HepG2 (cell line): ENCODE measurements around the gene SPTSSA. TPM values are rescaled to one million over a fixed set of nuclear protein-coding genes. Genes with fewer than 3 reads are reported as not detected.

ENCODE experiments used
- AHR ChIP-seq: IDR thresholded peaks from 2 replicates; pipeline ENCODE4 v1.6.1; 2018; ENCODE audit warnings: missing genetic modification reagents, missing compliant biosample characterization
- ATF4 ChIP-seq, 2 experiments: fragments of 450-650 bp in 1 of 2; sonication (generic) in 1 of 2; formaldehyde crosslinking; IDR thresholded peaks; 2 replicates each; pipeline versions ENCODE4 v1.5.0 to v1.8.0; 2020 to 2022; ENCODE audit warnings: mild to moderate bottlenecking in 1 of 2, missing genetic modification reagents in 1 of 2
- CCAR2 ChIP-seq: fragments of 200-400 bp; formaldehyde crosslinking; optimal IDR thresholded peaks from 2 replicates; pipeline ENCODE3; 2018; ENCODE audit warnings: low read depth, mild to moderate bottlenecking, low read length, moderate library complexity
- CEBPB ChIP-seq: IDR thresholded peaks from 2 replicates; pipeline ENCODE4 v1.6.1; 2011; ENCODE audit warnings: low read depth, low read length, improper control_type of control experiment, borderline replicate concordance
- FOXK2 ChIP-seq: fragments of 450-650 bp; IDR thresholded peaks from 2 replicates; pipeline ENCODE4 v1.6.1; 2016
- GABPB1 ChIP-seq: IDR thresholded peaks from 2 replicates; pipeline ENCODE4 v1.6.1; 2016; ENCODE audit warnings: mild to moderate bottlenecking, missing genetic modification reagents, moderate library complexity, missing compliant biosample characterization
- HNF4G ChIP-seq, 2 experiments: sonication (generic) in 1 of 2; formaldehyde crosslinking in 1 of 2; IDR thresholded peaks; 2 replicates each; pipeline versions ENCODE4 v1.4.0 to v1.6.1; 2011 to 2020; ENCODE audit warnings: borderline replicate concordance in 2 of 2, low read depth in 2 of 2, mild to moderate bottlenecking in 2 of 2, low read length in 1 of 2, missing genetic modification reagents in 1 of 2, moderate library complexity in 1 of 2
- ISL2 ChIP-seq: sonication (generic); formaldehyde crosslinking; IDR thresholded peaks from 2 replicates; pipeline ENCODE4 v1.5.0; 2020; ENCODE audit warnings: missing genetic modification reagents
- KDM3A ChIP-seq: IDR thresholded peaks from 2 replicates; pipeline ENCODE4 v1.6.1; 2018; ENCODE audit warnings: low read depth, missing compliant biosample characterization
- KLF15 ChIP-seq: sonication (generic); formaldehyde crosslinking; IDR thresholded peaks from 2 replicates; pipeline ENCODE4 v1.8.1; 2023; ENCODE audit warnings: borderline replicate concordance, mild to moderate bottlenecking, inconsistent platforms, missing genetic modification reagents, mixed read lengths
- KLF9 ChIP-seq: IDR thresholded peaks from 2 replicates; pipeline ENCODE4 v1.6.1; 2016; ENCODE audit warnings: low read depth
- MATR3 ChIP-seq: sonication (generic); formaldehyde crosslinking; IDR thresholded peaks from 2 replicates; pipeline ENCODE4 v1.4.0; 2020; ENCODE audit warnings: missing genetic modification reagents
- MLLT10 ChIP-seq: sonication (generic); formaldehyde crosslinking; IDR thresholded peaks from 2 replicates; pipeline ENCODE4 v1.4.0; 2020; ENCODE audit warnings: missing genetic modification reagents
- NCOA2 ChIP-seq: sonication (generic); formaldehyde crosslinking; IDR thresholded peaks from 2 replicates; pipeline ENCODE4 v1.8.0; 2022; ENCODE audit warnings: inconsistent platforms
- NFKBIZ ChIP-seq: IDR thresholded peaks from 2 replicates; pipeline ENCODE4 v1.6.1; 2018; ENCODE audit warnings: missing genetic modification reagents, missing compliant biosample characterization
- PCBP1 ChIP-seq: fragments of 200-400 bp; formaldehyde crosslinking; IDR thresholded peaks from 2 replicates; pipeline ENCODE4 v1.6.1; 2017; ENCODE audit warnings: mild to moderate bottlenecking, low read depth, low read length, borderline replicate concordance
- POLR2AphosphoS2 ChIP-seq: IDR thresholded peaks from 2 replicates; pipeline ENCODE4 v1.6.1; 2011; ENCODE audit warnings: low read depth, low read length, improper control_type of control experiment
- RAD21 ChIP-seq: fragments of 450-650 bp; formaldehyde crosslinking; IDR thresholded peaks from 2 replicates; pipeline ENCODE4 v1.5.0; 2020; ENCODE audit warnings: mild to moderate bottlenecking
- SCMH1 ChIP-seq: sonication (generic); formaldehyde crosslinking; IDR thresholded peaks from 2 replicates; pipeline ENCODE4 v1.9.0; 2021; ENCODE audit warnings: missing genetic modification reagents, mild to moderate bottlenecking, borderline replicate concordance
- SOX13 ChIP-seq, 3 experiments: fragments of 450-650 bp in 1 of 3; sonication (generic) in 1 of 3; formaldehyde crosslinking in 1 of 3; IDR thresholded peaks in 2 of 3; conservative IDR thresholded peaks in 1 of 3; 2 replicates each; pipeline versions ENCODE4 v1.5.0 to v1.6.1; 2016 to 2020; ENCODE audit warnings: antibody characterized with exemption in 1 of 3, mild to moderate bottlenecking in 1 of 3, missing compliant biosample characterization in 1 of 3, missing genetic modification reagents in 1 of 3, moderate library complexity in 1 of 3
- TARDBP ChIP-seq: sonication (generic); formaldehyde crosslinking; IDR thresholded peaks from 2 replicates; pipeline ENCODE4 v1.8.0; 2022; ENCODE audit warnings: mild to moderate bottlenecking, missing genetic modification reagents
- ZNF138 ChIP-seq: sonication (generic); formaldehyde crosslinking; IDR thresholded peaks from 2 replicates; pipeline ENCODE4 v1.5.0; 2020; ENCODE audit warnings: mild to moderate bottlenecking, low read depth, missing genetic modification reagents
- ZNF232 ChIP-seq: sonication (generic); formaldehyde crosslinking; IDR thresholded peaks from 2 replicates; pipeline ENCODE4 v1.4.0; 2020; ENCODE audit warnings: missing genetic modification reagents, borderline replicate concordance
- ZNF605 ChIP-seq: sonication (generic); formaldehyde crosslinking; IDR thresholded peaks from 2 replicates; pipeline ENCODE4 v1.8.0; 2022; ENCODE audit warnings: mild to moderate bottlenecking, missing genetic modification reagents
- ZNF619 ChIP-seq: sonication (generic); formaldehyde crosslinking; IDR thresholded peaks from 2 replicates; pipeline ENCODE4 v1.4.0; 2020; ENCODE audit warnings: mild to moderate bottlenecking, missing genetic modification reagents
- ZNF629 ChIP-seq: sonication (generic); formaldehyde crosslinking; conservative IDR thresholded peaks from 2 replicates; pipeline ENCODE4 v1.5.0; 2020; ENCODE audit warnings: missing genetic modification reagents
- ZNF704 ChIP-seq: sonication (generic); formaldehyde crosslinking; IDR thresholded peaks from 2 replicates; pipeline ENCODE4 v1.8.1; 2023; ENCODE audit warnings: mild to moderate bottlenecking, inconsistent platforms, moderate library complexity, missing genetic modification reagents, borderline replicate concordance
- ZNF777 ChIP-seq: sonication (generic); formaldehyde crosslinking; IDR thresholded peaks from 2 replicates; pipeline ENCODE4 v1.4.0; 2020; ENCODE audit warnings: missing genetic modification reagents
- ZNF883 ChIP-seq: sonication (generic); formaldehyde crosslinking; IDR thresholded peaks from 2 replicates; pipeline ENCODE4 v1.5.1; 2020; ENCODE audit warnings: mild to moderate bottlenecking, missing genetic modification reagents; ENCODE audit errors: not compliant biosample characterization
- polyA plus RNA-seq, 8 experiments: library from polyadenylated mRNA; depleted of rRNA in 3 of 8; stranded (reverse) in 7 of 8; unstranded in 1 of 8; fragments of >200 nt; fragmentation: Illumina TruSeq in 4 of 8; extraction: Trizol in 4 of 8; gene quantifications; 2 replicates each; pipeline versions ENCODE4 v1.2.1 to v1.2.3, GENCODE V29; 2011 to 2016; ENCODE audit warnings: low read depth in 4 of 8, missing spikeins in 1 of 8, mixed read lengths in 1 of 8; ENCODE audit not compliant: insufficient read depth in 1 of 8
- total RNA-seq, 5 experiments: library from RNA; depleted of rRNA; stranded (reverse); fragments of >200 nt; fragmentation: Illumina TruSeq; extraction: Trizol; gene quantifications; 2 replicates each; pipeline ENCODE4 v1.2.3, GENCODE V29; 2016; ENCODE audit warnings: low read depth in 1 of 5

SPTSSA gene
- total and polyA plus RNA-seq, 2 of the 13 experiments (the other 11 are each of a cell fraction or from before 2014, with no cell fraction given) = 19.1 to 86.1 TPM

GRCh38 chr14:34462132-34462893 lies at the start of gene SPTSSA (continued):
- TF ChIP-seq ZNF629 = no peak
- peak; percentile 63; the same call in 1 of the 2 replicates for TF ChIP-seq ZNF138 (CRISPR knock-in tag)
- TF ChIP-seq ZNF619 = no peak
- peak; percentile 95 for TF ChIP-seq KLF15 (CRISPR knock-in tag)
- TF ChIP-seq SCMH1 (CRISPR knock-in tag) = no peak
- TF ChIP-seq ZNF605 (CRISPR knock-in tag) = 0 out of 2 replicates have a peak, but pooled peaks have one; percentile 51
- TF ChIP-seq GABPB1 (CRISPR knock-in tag) = peak; percentile 82; the same call in 1 of the 2 replicates
- no peak for TF ChIP-seq FOXK2
- no peak; the same call in 1 of the 2 replicates for TF ChIP-seq NCOA2
- TF ChIP-seq CCAR2 = peak; percentile 93
- TF ChIP-seq ATF4 (CRISPR knock-in tag; IDR thresholded peaks at IDR 0.05) = peak; percentile 30 to 68; a peak in 2 of 4 replicates
- no peak for TF ChIP-seq ZNF704
- peak; percentile 68; the same call in 1 of the 2 replicates for TF ChIP-seq ISL2 (CRISPR knock-in tag)
- TF ChIP-seq PCBP1 = no peak
- TF ChIP-seq POLR2AphosphoS2 = peak; percentile 84; the same call in 1 of the 2 replicates
- peak; percentile 85 for TF ChIP-seq ZNF777 (CRISPR knock-in tag)
- TF ChIP-seq KLF9 (CRISPR knock-in tag) = no peak
- no peak; the same call in 1 of the 2 replicates for TF ChIP-seq KDM3A
- no peak; the same call in 1 of the 2 replicates for TF ChIP-seq AHR (CRISPR knock-in tag)
- peak; percentile 34; the same call in 1 of the 2 replicates for TF ChIP-seq HNF4G (IDR thresholded peaks at IDR 0.05; ENCODE audit: borderline replicate concordance, low read depth, low read length)
- TF ChIP-seq HNF4G (CRISPR knock-in tag; IDR thresholded peaks at IDR 0.05; ENCODE audit: borderline replicate concordance, low read depth) = peak; percentile 19; the same call in 1 of the 2 replicates
- TF ChIP-seq MLLT10 (CRISPR knock-in tag) = no peak
- TF ChIP-seq TARDBP (CRISPR knock-in tag) = 0 out of 2 replicates have a peak, but pooled peaks have one; percentile 39
- no peak for TF ChIP-seq MATR3 (CRISPR knock-in tag)
- peak; percentile 80 for TF ChIP-seq RAD21
- peak; percentile 39; the same call in 1 of the 2 replicates for TF ChIP-seq NFKBIZ (CRISPR knock-in tag)
- peak; percentile 72 for TF ChIP-seq ZNF232 (CRISPR knock-in tag)
- TF ChIP-seq ZNF883 (CRISPR knock-in tag) = peak; percentile 47
- peak; percentile 47; the same call in 1 of the 2 replicates for TF ChIP-seq SOX13 (IDR thresholded peaks at IDR 0.05)
- TF ChIP-seq SOX13 (CRISPR knock-in tag; conservative IDR thresholded peaks at IDR 0.05 in 1 of 2, IDR thresholded peaks at IDR 0.05 in 1 of 2) = peak in 1 of 2 experiments; percentile 53; a peak in 2 of 4 replicates
- no peak for TF ChIP-seq CEBPB
